Progenitor cell of endocrine pancreas (in vitro differentiated cells): ENCODE results near the gene SDF4. TPM values are rescaled to one million over a fixed set of nuclear protein-coding genes. Genes with fewer than 3 reads are reported as not detected.
"Not testable (repeated sequence)": the region's sequence is repeated elsewhere in the genome, so short reads cannot be mapped to it uniquely, and the experiment has no call there.

Experiments
- DNase-seq: peaks from one replicate; pipeline ENCODE4 v3.0.0; 2021; ENCODE audit warnings: low spot score; ENCODE audit not compliant: unreplicated experiment
- H3K27ac Mint-ChIP-seq: 2 replicates; pipeline ENCODE4 v1.8.0; 2021; ENCODE audit warnings: mild to moderate bottlenecking, moderate library complexity, mixed read lengths
- H3K27me3 Mint-ChIP-seq: 2 replicates; pipeline ENCODE4 v1.8.0; 2021; ENCODE audit warnings: mixed read lengths
- H3K36me3 Mint-ChIP-seq: 2 replicates; pipeline ENCODE4 v1.8.0; 2022; ENCODE audit warnings: mixed read lengths; ENCODE audit not compliant: insufficient read depth
- H3K4me1 Mint-ChIP-seq: 2 replicates; pipeline ENCODE4 v1.8.0; 2021; ENCODE audit warnings: low read depth, mixed read lengths
- H3K4me3 Mint-ChIP-seq: 2 replicates; pipeline ENCODE4 v1.8.0; 2021; ENCODE audit warnings: low read depth, mild to moderate bottlenecking, moderate library complexity, mixed read lengths
- H3K9me3 Mint-ChIP-seq: 2 replicates; pipeline ENCODE4 v1.8.0; 2021; ENCODE audit warnings: low read depth, mixed read lengths
- CTCF ChIP-seq: fragments of 200-600 bp; sonication (generic); IDR thresholded peaks from one replicate; pipeline ENCODE4 v1.5.0; 2021; ENCODE audit warnings: antibody characterized with exemption, mild to moderate bottlenecking; ENCODE audit not compliant: unreplicated experiment
- total RNA-seq: library from RNA; stranded (reverse); gene quantifications from 2 replicates; pipeline ENCODE4 v1.2.1, GENCODE V29; 2021

SDF4 gene
- total RNA-seq, 1 donor from 2014 or later = 107 TPM

GRCh38 chr1:1198423-1199140 is 33.2 kb downstream of the SDF4 start:
- TF ChIP-seq CTCF = no peak
- Mint-ChIP-seq H3K27me3 (peaks cover 4% of the 10 kb centered on the region), H3K27ac (no peak overlapping the region), H3K4me1 (peaks cover 2% of the 10 kb centered on the region), H3K9me3 (peaks cover 9% of the 10 kb centered on the region), H3K4me3 (no peak overlapping the region), H3K36me3 (peaks cover 10% of the 10 kb centered on the region)
- DNase-seq = no peak

GRCh38 chr1:1197551-1198422 is 34.0 kb downstream of the SDF4 start:
- H3K36me3 Mint-ChIP-seq = peaks cover 10% of the 10 kb centered on the region
- H3K27ac Mint-ChIP-seq = no peak overlapping the region
- no peak overlapping the region for H3K4me3 Mint-ChIP-seq
- no peak for TF ChIP-seq CTCF
- peaks cover 9% of the 10 kb centered on the region for H3K9me3 Mint-ChIP-seq
- DNase-seq = no peak
- peaks cover 2% of the 10 kb centered on the region for H3K4me1 Mint-ChIP-seq
- peaks cover 4% of the 10 kb centered on the region for H3K27me3 Mint-ChIP-seq

GRCh38 chr1:1197188-1197500 is 34.7 kb downstream of the SDF4 start:
- peaks cover 2% of the 10 kb centered on the region for H3K4me1 Mint-ChIP-seq
- no peak for TF ChIP-seq CTCF
- DNase-seq = no peak
- H3K36me3 Mint-ChIP-seq = peaks cover 11% of the 10 kb centered on the region
- peaks cover 4% of the 10 kb centered on the region for H3K27me3 Mint-ChIP-seq
- H3K9me3 Mint-ChIP-seq = peaks cover 10% of the 10 kb centered on the region
- H3K27ac Mint-ChIP-seq = no peak overlapping the region
- H3K4me3 Mint-ChIP-seq = no peak overlapping the region

GRCh38 chr1:1196431-1197187 is 35.2 kb downstream of the SDF4 start:
- no peak overlapping the region for H3K27ac Mint-ChIP-seq
- peaks cover 2% of the 10 kb centered on the region for H3K4me1 Mint-ChIP-seq
- peaks cover 15% of the 10 kb centered on the region for H3K9me3 Mint-ChIP-seq
- H3K4me3 Mint-ChIP-seq = no peak overlapping the region
- H3K27me3 Mint-ChIP-seq = peaks cover 4% of the 10 kb centered on the region
- TF ChIP-seq CTCF = no peak
- no peak for DNase-seq
- peaks cover 16% of the 10 kb centered on the region for H3K36me3 Mint-ChIP-seq

GRCh38 chr1:1195726-1196125 is 36.1 kb downstream of the SDF4 start:
- not testable (repeated sequence) for DNase-seq, H3K4me3 Mint-ChIP-seq, H3K4me1 Mint-ChIP-seq, H3K27me3 Mint-ChIP-seq, H3K27ac Mint-ChIP-seq
- H3K9me3 Mint-ChIP-seq = peaks cover 15% of the 10 kb centered on the region
- peaks cover 22% of the 10 kb centered on the region for H3K36me3 Mint-ChIP-seq
